Hepatocyte (in vitro differentiated cells): ENCODE measurements around the gene WNT6. TPM values are rescaled to one million over a fixed set of nuclear protein-coding genes. Genes with fewer than 3 reads are reported as not detected.

Experiments used
- DNase-seq: peaks from one replicate; pipeline ENCODE4 v3.0.0-alpha.2; 2016; ENCODE audit warnings: low spot score
- H2AFZ ChIP-seq: fragments of 200-600 bp; sonication (generic); 2 replicates; pipeline ENCODE4 v1.6.0; 2016; ENCODE audit warnings: antibody characterized with exemption, mild to moderate bottlenecking
- H3K27ac ChIP-seq: fragments of 200-600 bp; sonication (generic); 2 replicates; pipeline ENCODE4 v1.5.1; 2016; ENCODE audit warnings: mild to moderate bottlenecking
- H3K27me3 ChIP-seq: fragments of 200-600 bp; sonication (generic); 2 replicates; pipeline ENCODE4 v1.6.1; 2016
- H3K36me3 ChIP-seq: fragments of 200-600 bp; sonication (generic); replicated peaks from 2 replicates; pipeline ENCODE4 v1.5.1; 2016; ENCODE audit warnings: low read depth; ENCODE audit not compliant: insufficient read depth
- H3K4me1 ChIP-seq: fragments of 200-600 bp; sonication (generic); 2 replicates; pipeline ENCODE4 v1.5.1; 2016; ENCODE audit warnings: mild to moderate bottlenecking, moderate library complexity; ENCODE audit not compliant: insufficient read depth
- H3K4me2 ChIP-seq: fragments of 200-600 bp; sonication (generic); 2 replicates; pipeline ENCODE4 v1.6.0; 2016
- H3K4me3 ChIP-seq: fragments of 200-600 bp; sonication (generic); 2 replicates; pipeline ENCODE4 v1.5.1; 2016; ENCODE audit warnings: mild to moderate bottlenecking
- H3K79me2 ChIP-seq: fragments of 200-600 bp; sonication (generic); 2 replicates; pipeline ENCODE4 v1.6.0; 2017; ENCODE audit warnings: mild to moderate bottlenecking
- H3K9me2 ChIP-seq: fragments of 200-600 bp; sonication (generic); replicated peaks from 2 replicates; pipeline ENCODE4 v1.6.0; 2017; ENCODE audit warnings: mild to moderate bottlenecking; ENCODE audit not compliant: insufficient read depth
- H3K9me3 ChIP-seq: fragments of 200-600 bp; sonication (generic); 2 replicates; pipeline ENCODE4 v1.5.1; 2016; ENCODE audit warnings: low read depth, mild to moderate bottlenecking
- H4K20me1 ChIP-seq: fragments of 200-600 bp; sonication (generic); 2 replicates; pipeline ENCODE4 v1.6.0; 2016; ENCODE audit warnings: mild to moderate bottlenecking; ENCODE audit not compliant: insufficient read depth, poor library complexity, severe bottlenecking
- EZH2 ChIP-seq: fragments of 200-600 bp; sonication (generic); IDR thresholded peaks from 2 replicates; pipeline ENCODE4 v1.6.1; 2016; ENCODE audit warnings: antibody characterized with exemption, mild to moderate bottlenecking, borderline replicate concordance
- EZH2phosphoT487 ChIP-seq: fragments of 200-600 bp; sonication (generic); IDR thresholded peaks from one replicate; pipeline ENCODE4 v1.6.1; 2018; ENCODE audit warnings: antibody characterized with exemption, mild to moderate bottlenecking, low read depth, moderate library complexity; ENCODE audit not compliant: unreplicated experiment, severe bottlenecking
- WGBS: methylation state at CpG from one replicate; pipeline ENCODE4 v1.1.6; 2016; ENCODE audit warnings: low lambda C conversion rate; ENCODE audit errors: missing lambda C conversion rate; 5-methylcytosine and 5-hydroxymethylcytosine counted together
- polyA plus RNA-seq: library from polyadenylated mRNA; unstranded; fragments of >200 nt; fragmentation: Nextera tagmentation; extraction: Ambion mirVana; gene quantifications from 2 replicates; pipeline ENCODE4 v1.2.1, GENCODE V29; 2016
- total RNA-seq: library from RNA; depleted of rRNA; stranded (reverse); fragments of >200 nt; gene quantifications from 2 replicates; pipeline ENCODE4 v1.2.3, GENCODE V29; 2014
- TF ChIP-seq, protein P1 (sequence below): fragments of 200-600 bp; sonication (generic); IDR thresholded peaks from 2 replicates; pipeline ENCODE4 v1.5.1; 2016; ENCODE audit warnings: antibody characterized with exemption, mild to moderate bottlenecking; ENCODE audit not compliant: poor library complexity

The WNT6 gene
- total and polyA plus RNA-seq, 2 experiments from 2014 or later: 7.1 to 22.8 TPM

DNA sequence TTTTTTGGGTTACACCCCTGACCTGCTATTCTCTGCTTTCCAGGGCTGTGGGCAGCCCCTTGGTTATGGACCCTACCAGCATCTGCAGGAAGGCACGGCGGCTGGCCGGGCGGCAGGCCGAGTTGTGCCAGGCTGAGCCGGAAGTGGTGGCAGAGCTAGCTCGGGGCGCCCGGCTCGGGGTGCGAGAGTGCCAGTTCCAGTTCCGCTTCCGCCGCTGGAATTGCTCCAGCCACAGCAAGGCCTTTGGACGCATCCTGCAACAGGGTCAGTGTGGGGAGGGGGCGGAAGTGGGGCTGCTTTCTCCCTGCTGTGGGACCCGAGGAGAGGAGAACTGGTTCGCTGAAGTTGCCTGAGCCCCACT, 11.4 kb downstream of the WNT6 start:
- peaks cover 97% of the 10 kb centered on the region for H3K27me3 ChIP-seq
- H2AFZ ChIP-seq: no peak overlapping the region
- no peak overlapping the region for H3K4me2 ChIP-seq
- H3K36me3 ChIP-seq: no peaks in the 10 kb centered on the region
- H3K27ac ChIP-seq: no peak overlapping the region
- no peaks in the 10 kb centered on the region for H4K20me1 ChIP-seq
- no peak overlapping the region for H3K4me3 ChIP-seq
- 44% methylated on average over 13 of the region's 18 CpGs for WGBS
- DNase-seq: no peak
- no peaks in the 10 kb centered on the region for H3K9me2 ChIP-seq
- TF ChIP-seq EZH2: peak; percentile 66
- TF ChIP-seq EZH2phosphoT487: peak; percentile 26
- TF ChIP-seq, protein P1, sequence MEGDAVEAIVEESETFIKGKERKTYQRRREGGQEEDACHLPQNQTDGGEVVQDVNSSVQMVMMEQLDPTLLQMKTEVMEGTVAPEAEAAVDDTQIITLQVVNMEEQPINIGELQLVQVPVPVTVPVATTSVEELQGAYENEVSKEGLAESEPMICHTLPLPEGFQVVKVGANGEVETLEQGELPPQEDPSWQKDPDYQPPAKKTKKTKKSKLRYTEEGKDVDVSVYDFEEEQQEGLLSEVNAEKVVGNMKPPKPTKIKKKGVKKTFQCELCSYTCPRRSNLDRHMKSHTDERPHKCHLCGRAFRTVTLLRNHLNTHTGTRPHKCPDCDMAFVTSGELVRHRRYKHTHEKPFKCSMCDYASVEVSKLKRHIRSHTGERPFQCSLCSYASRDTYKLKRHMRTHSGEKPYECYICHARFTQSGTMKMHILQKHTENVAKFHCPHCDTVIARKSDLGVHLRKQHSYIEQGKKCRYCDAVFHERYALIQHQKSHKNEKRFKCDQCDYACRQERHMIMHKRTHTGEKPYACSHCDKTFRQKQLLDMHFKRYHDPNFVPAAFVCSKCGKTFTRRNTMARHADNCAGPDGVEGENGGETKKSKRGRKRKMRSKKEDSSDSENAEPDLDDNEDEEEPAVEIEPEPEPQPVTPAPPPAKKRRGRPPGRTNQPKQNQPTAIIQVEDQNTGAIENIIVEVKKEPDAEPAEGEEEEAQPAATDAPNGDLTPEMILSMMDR: no peak
- H3K9me3 ChIP-seq: no peaks in the 10 kb centered on the region
- peaks cover 6% of the 10 kb centered on the region for H3K4me1 ChIP-seq
- H3K79me2 ChIP-seq: no peaks in the 10 kb centered on the region

DNA sequence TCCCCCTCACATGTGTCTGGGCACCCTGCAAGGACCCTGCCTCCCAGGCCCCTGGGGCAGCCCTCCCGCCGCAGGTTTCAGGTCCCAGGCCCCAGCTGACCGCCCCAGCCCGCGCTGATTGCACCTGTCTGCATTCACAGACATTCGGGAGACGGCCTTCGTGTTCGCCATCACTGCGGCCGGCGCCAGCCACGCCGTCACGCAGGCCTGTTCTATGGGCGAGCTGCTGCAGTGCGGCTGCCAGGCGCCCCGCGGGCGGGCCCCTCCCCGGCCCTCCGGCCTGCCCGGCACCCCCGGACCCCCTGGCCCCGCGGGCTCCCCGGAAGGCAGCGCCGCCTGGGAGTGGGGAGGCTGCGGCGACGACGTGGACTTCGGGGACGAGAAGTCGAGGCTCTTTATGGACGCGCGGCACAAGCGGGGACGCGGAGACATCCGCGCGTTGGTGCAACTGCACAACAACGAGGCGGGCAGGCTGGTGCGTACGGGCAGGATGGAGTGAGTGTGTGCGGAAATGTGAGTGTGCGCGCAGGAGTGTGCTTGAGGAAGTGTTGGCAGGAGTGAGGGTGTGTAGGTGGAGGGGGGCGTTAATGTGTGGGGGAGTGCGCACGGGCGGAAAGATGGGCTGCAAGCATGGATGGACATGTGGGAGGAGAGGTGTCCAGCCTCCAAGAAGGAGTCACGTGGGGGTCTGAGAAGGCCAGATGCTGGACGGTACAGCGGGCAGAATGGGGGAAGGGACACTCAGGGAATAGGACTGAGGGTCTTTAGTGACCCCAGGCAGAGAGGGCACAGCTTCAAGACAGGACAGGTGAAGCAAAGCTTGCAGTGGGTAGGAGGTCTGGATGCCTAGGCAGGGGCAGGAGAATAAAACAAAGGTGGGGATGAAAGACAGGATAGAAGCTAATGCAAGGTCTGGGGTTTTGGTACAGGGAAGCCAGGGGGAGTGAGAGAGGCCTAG, 12.0 kb downstream of the WNT6 start:
- Histone ChIP-seq H3K4me2 (no peak overlapping the region), H3K9me3 (no peaks in the 10 kb centered on the region), H3K79me2 (no peaks in the 10 kb centered on the region), H2AFZ (no peak overlapping the region), H3K27ac (no peak overlapping the region), H3K9me2 (no peaks in the 10 kb centered on the region), H3K4me1 (peaks cover 6% of the 10 kb centered on the region), H3K36me3 (no peaks in the 10 kb centered on the region), H3K27me3 (peaks cover 94% of the 10 kb centered on the region), H4K20me1 (no peaks in the 10 kb centered on the region), H3K4me3 (no peak overlapping the region)
- DNase-seq: no peak
- TF ChIP-seq EZH2 (peak; percentile 61), EZH2phosphoT487 (no peak)
- TF ChIP-seq, protein P1: no peak
- 49% methylated on average over 34 of the region's 60 CpGs for WGBS

DNA sequence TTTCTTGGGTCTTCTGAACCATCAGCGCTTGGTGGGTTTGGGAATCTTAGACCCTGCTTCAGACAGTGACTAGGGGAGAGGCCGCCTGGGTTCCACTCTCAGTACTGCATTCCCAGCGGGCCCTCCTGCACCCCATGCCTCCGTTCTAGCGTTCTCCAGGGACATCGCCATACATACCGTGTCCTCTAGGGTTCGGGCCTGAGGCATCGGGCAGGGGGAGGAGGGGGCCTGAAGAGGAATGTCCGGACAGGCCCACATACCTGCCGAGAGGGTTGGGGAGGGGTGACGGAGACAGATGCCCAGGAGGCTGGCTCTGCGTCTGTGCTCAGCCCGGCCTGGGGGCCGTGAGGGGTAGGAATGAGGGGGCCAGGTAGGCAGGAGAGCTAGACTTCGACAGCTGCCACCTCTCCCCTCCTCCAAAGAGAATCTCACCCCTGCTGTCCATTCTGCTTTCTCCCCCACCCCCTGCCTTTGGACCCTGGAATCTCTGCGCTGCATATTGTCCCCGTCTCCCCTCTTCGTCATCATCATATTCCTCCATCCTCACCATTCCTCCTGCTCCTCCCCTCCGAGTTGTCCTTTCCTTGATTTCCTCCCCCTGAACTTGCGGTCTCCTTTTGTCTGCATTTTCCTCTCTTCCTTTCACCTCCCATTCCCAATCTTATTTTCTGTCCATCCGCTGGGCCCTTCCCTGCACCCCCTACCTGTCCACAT, 13.2 kb downstream of the WNT6 start:
- Histone ChIP-seq H3K79me2 (no peaks in the 10 kb centered on the region), H4K20me1 (no peaks in the 10 kb centered on the region), H3K4me2 (peak overlapping the region; percentile 62), H3K27me3 (peaks cover 91% of the 10 kb centered on the region), H3K9me2 (no peaks in the 10 kb centered on the region), H3K36me3 (no peaks in the 10 kb centered on the region), H3K9me3 (no peaks in the 10 kb centered on the region), H3K4me3 (no peak overlapping the region), H2AFZ (no peak overlapping the region), H3K4me1 (peaks cover 6% of the 10 kb centered on the region), H3K27ac (no peak overlapping the region)
- TF ChIP-seq, protein P1: no peak
- TF ChIP-seq EZH2phosphoT487 (no peak), EZH2 (no peak)
- WGBS: 26% methylated on average over 22 of the region's 22 CpGs
- DNase-seq: no peak
